Muscle of back (tissue), 11 donors: ENCODE data around the gene BNC1. TPM values are rescaled to one million over a fixed set of nuclear protein-coding genes. Genes with fewer than 3 reads are reported as not detected.
"Not testable (repeated sequence)": the region's sequence is repeated elsewhere in the genome, so short reads cannot be mapped to it uniquely, and the experiment has no call there.

Experiments
- DNase-seq, 3 donors: peaks; one replicate each; pipeline versions ENCODE4 v3.0.0 to v3.0.0-alpha.2; 2013
- polyA plus RNA-seq, 10 donors: library from polyadenylated mRNA; unstranded; fragments of 120-200 nt; gene quantifications; one replicate each; pipeline ENCODE4 v1.2.1, GENCODE V29; 2013; ENCODE audit not compliant: insufficient read length in 10 of 10

The BNC1 gene
- polyA plus RNA-seq, 10 donors, result 0.92 to 3.7 (median 1.8) TPM

GRCh38 chr15:83248151-83249029 is 36.1 kb downstream of the BNC1 start:
- peak; percentile 64 to 83 (median 71) for DNase-seq

- no peak for DNase-seq
These were observed 40.8 kb downstream of the BNC1 start for GRCh38 chr15:83243634-83244033.

- DNase-seq, result no peak
These were observed 54.2 kb downstream of the BNC1 start for GRCh38 chr15:83230242-83230641.

GRCh38 chr15:83225449-83225848 is 59.0 kb downstream of the BNC1 start:
- no peak for DNase-seq

- not testable (repeated sequence) for DNase-seq
These were observed 62.7 kb downstream of the BNC1 start for GRCh38 chr15:83221781-83222180.

- no peak for DNase-seq
These were observed 65.4 kb downstream of the BNC1 start for GRCh38 chr15:83219026-83219425.

GRCh38 chr15:83215306-83215705 is 69.2 kb downstream of the BNC1 start:
- no peak for DNase-seq

- DNase-seq, result peak in 1 of 3 donors; percentile 84
These were observed 73.8 kb downstream of the BNC1 start for GRCh38 chr15:83210619-83211018.

- DNase-seq, result no peak
These were observed 75.1 kb downstream of the BNC1 start for GRCh38 chr15:83209333-83209732.

GRCh38 chr15:83208367-83208661 is 76.2 kb downstream of the BNC1 start:
- no peak for DNase-seq

- peak; percentile 52 to 91 (median 77) for DNase-seq
These were observed 76.7 kb downstream of the BNC1 start, which contains the start of gene HDGFL3 for GRCh38 chr15:83207660-83208366. Gene HDGFL3 (minus strand): TSS chr15:83207823. CDS start chr15:83207414, 409 bp downstream.

GRCh38 chr15:83207009-83207659 is 77.3 kb downstream of the BNC1 start:
- DNase-seq, result peak; percentile 28 to 90 (median 69)

- peak; percentile 11 to 77 (median 36) for DNase-seq
These were observed 77.9 kb downstream of the BNC1 start for GRCh38 chr15:83206526-83207008.

Other genes starting within 250 kb of the BNC1 start
- gene BTBD1, start 217.4 kb downstream of the BNC1 start, polyA plus RNA-seq, result 100 to 1,000 TPM in 8 of 10 donors, 10 to 100 TPM in 2; 85.5 to 146 (median 121) TPM
- 10 to 100 TPM; 34.4 to 75.2 (median 47.7) TPM for gene TM6SF1, start 177.0 kb downstream of the BNC1 start, polyA plus RNA-seq
- 10 to 100 TPM; 40.8 to 71.8 (median 49.6) TPM for gene HDGFL3, start 76.8 kb downstream of the BNC1 start, polyA plus RNA-seq
- 10 to 100 TPM in 6 of 10 donors, 1 to 10 TPM in 4; 8.1 to 17.6 (median 11.6) TPM for gene SH3GL3, start 162.7 kb upstream of the BNC1 start, polyA plus RNA-seq